ENCODE measurements around the gene CROCC2. TPM values are rescaled to one million over a fixed set of nuclear protein-coding genes. Genes with fewer than 3 reads are reported as not detected.
A peak's percentile ranks its signal among the peaks of the same experiment; 100 is the strongest.

The CROCC2 gene
- total RNA-seq, 4 donors from 2014 or later = not detected

GRCh38 chr2:240921311-240921994, 15.3 kb downstream of the CROCC2 start:
- Histone ChIP-seq H3K27me3 (peaks cover 5% of the 10 kb centered on the region), H3K27ac (peak overlapping the region in 2 of 4 donors; percentile 33 to 48), H3K4me1 (peaks cover 0 to 6% (median 2%) of the 10 kb centered on the region in 4 donors), H3K36me3 (no peaks in the 10 kb centered on the region), H3K9me3 (no peaks in the 10 kb centered on the region), H3K4me3 (no peak overlapping the region)
- intact Hi-C loops (cut with DNase I; ENCODE audit: low total_unique reads) = no loop called here
- in situ Hi-C loops (cut with MboI; ENCODE audit: low pct_ligation_motif_present in 1 of 4, low pct_unique_long_range_greater_than_20kb in 1 of 4, low sequenced_read_pairs in 3 of 4) = no loop called here
- WGBS, 2 donors (ENCODE audit: low coverage in 1 of 2) = 68% methylated on average over 13 of the region's 13 CpGs; no CpG with 5 or more reads in 1 of the 2 donors
- TF ChIP-seq POLR2A (IDR thresholded peaks at IDR 0.05) = no peak
- no peak for TF ChIP-seq POLR2AphosphoS5 (IDR thresholded peaks at IDR 0.05)
- TF ChIP-seq CTCF (IDR thresholded peaks at IDR 0.05) = no peak
- TF ChIP-seq EP300 (IDR thresholded peaks at IDR 0.05; ENCODE audit: low read depth) = no peak
- peak; percentile 24 for DNase-seq

- H3K4me1 ChIP-seq = peaks cover 0 to 4% (median 1%) of the 10 kb centered on the region in 4 donors
- no peaks in the 10 kb centered on the region for H3K9me3 ChIP-seq
- in situ Hi-C loops (cut with MboI; ENCODE audit: low pct_ligation_motif_present in 1 of 4, low pct_unique_long_range_greater_than_20kb in 1 of 4, low sequenced_read_pairs in 3 of 4) = no loop called here
- WGBS, 2 donors (ENCODE audit: low coverage in 1 of 2) = 64% methylated on average over 1 of the region's 1 CpG; no CpG with 5 or more reads in 1 of the 2 donors
- TF ChIP-seq POLR2AphosphoS5 (IDR thresholded peaks at IDR 0.05) = no peak
- no peak for TF ChIP-seq CTCF (IDR thresholded peaks at IDR 0.05)
- no peak for TF ChIP-seq POLR2A (IDR thresholded peaks at IDR 0.05)
- TF ChIP-seq EP300 (IDR thresholded peaks at IDR 0.05; ENCODE audit: low read depth) = no peak
- H3K27me3 ChIP-seq = no peaks in the 10 kb centered on the region
- no peaks in the 10 kb centered on the region for H3K36me3 ChIP-seq
- intact Hi-C loops (cut with DNase I; ENCODE audit: low total_unique reads) = no loop called here
- H3K27ac ChIP-seq = no peak overlapping the region
- no peak overlapping the region for H3K4me3 ChIP-seq
- DNase-seq = no peak
Observed at GRCh38 chr2:240921995-240922244, 15.8 kb downstream of the CROCC2 start.

DNA sequence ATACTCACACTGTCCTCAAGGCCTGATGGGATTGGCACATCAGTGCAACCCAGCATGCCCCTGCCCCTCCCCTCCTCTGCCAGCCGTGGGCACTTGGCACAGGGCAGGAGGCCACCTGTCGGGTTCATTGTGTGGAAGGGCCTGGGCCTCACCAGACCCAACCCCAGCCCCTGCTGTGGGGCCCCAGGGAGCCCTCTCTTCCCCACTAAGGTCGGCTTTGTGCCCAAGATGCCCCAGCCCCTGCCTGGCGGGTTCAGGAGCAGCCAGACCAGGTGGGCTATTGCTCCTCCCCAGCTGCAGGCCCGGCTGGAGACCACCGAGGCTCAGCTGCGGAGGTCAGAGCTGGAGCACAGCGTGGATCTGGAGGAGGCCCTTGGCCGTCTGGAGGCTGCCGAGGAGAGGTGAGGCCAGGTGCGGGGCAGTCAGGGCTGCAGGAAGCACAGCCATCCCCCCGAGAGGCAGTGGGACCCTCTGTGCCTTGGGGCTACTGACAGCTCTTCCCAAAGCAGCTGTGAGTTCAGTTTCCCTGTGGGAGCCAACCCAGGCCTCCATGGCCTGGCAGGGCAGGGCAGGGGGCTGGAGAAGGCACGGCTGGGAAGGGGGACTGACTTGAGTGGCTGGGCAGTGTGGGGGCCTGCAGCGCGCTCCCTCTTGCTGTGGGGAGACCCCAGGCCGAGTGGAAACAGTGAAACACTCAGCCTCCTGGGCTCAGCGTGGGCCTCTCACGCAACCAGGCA, 16.3 kb downstream of the CROCC2 start:
- DNase-seq = peak; percentile 5
- H3K4me3 ChIP-seq = no peak overlapping the region
- H3K27me3 ChIP-seq = no peaks in the 10 kb centered on the region
- in situ Hi-C loops (cut with MboI; ENCODE audit: low pct_ligation_motif_present in 1 of 4, low pct_unique_long_range_greater_than_20kb in 1 of 4, low sequenced_read_pairs in 3 of 4) = no loop called here
- no peak for TF ChIP-seq POLR2AphosphoS5 (IDR thresholded peaks at IDR 0.05)
- no peak for TF ChIP-seq EP300 (IDR thresholded peaks at IDR 0.05; ENCODE audit: low read depth)
- no peak for TF ChIP-seq CTCF (IDR thresholded peaks at IDR 0.05)
- TF ChIP-seq POLR2A (IDR thresholded peaks at IDR 0.05) = no peak
- intact Hi-C loops (cut with DNase I; ENCODE audit: low total_unique reads) = no loop called here
- no peaks in the 10 kb centered on the region for H3K9me3 ChIP-seq
- no peaks in the 10 kb centered on the region for H3K36me3 ChIP-seq
- WGBS, 2 donors (ENCODE audit: low coverage in 1 of 2) = 74% methylated on average over 12 of the region's 18 CpGs; no CpG with 5 or more reads in 1 of the 2 donors
- peaks cover 0 to 4% (median 0%) of the 10 kb centered on the region in 4 donors for H3K4me1 ChIP-seq
- H3K27ac ChIP-seq = no peak overlapping the region

GRCh38 chr2:240922982-240923537, 16.9 kb downstream of the CROCC2 start:
- Histone ChIP-seq H3K27me3 (no peaks in the 10 kb centered on the region), H3K4me3 (no peak overlapping the region), H3K4me1 (peaks cover 0 to 4% (median 0%) of the 10 kb centered on the region in 4 donors), H3K36me3 (no peaks in the 10 kb centered on the region), H3K27ac (no peak overlapping the region), H3K9me3 (no peaks in the 10 kb centered on the region)
- no peak for DNase-seq
- 47 to 100% methylated on average over 1 to 10 of the region's 15 CpGs for WGBS, 2 donors (ENCODE audit: low coverage in 1 of 2)
- in situ Hi-C loops (cut with MboI; ENCODE audit: low pct_ligation_motif_present in 1 of 4, low pct_unique_long_range_greater_than_20kb in 1 of 4, low sequenced_read_pairs in 3 of 4) (no loop called here), intact Hi-C loops (cut with DNase I; ENCODE audit: low total_unique reads) (no loop called here)
- TF ChIP-seq CTCF (IDR thresholded peaks at IDR 0.05) (no peak), EP300 (IDR thresholded peaks at IDR 0.05; ENCODE audit: low read depth) (no peak), POLR2AphosphoS5 (IDR thresholded peaks at IDR 0.05) (no peak), POLR2A (IDR thresholded peaks at IDR 0.05) (no peak)
